ENCODE data around the gene GDA.

Gene GDA

DNA sequence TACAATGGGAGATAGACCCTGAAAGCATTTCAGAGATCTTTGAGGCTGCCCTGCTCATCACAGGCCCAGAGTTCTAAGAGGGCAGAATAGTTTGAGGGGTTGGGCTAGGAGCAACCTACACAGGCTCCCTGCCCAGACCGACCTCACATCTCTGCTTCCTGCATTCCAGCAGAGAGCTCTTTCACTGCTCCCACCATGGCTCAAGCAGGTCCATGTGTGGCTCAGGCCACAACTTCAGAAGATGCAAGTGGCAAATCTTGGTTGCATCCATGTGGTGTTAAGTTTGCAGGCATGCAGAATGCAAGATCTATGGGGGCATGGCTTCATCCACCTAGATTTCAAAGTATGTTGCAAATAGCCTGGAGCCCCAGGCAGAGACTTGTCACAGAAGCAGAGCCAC lies 39.0 kb downstream of the GDA start:
- H3K27me3 ChIP-seq (ENCODE audit: control insufficient read depth, low read length) = peaks cover 4% of the 10 kb centered on the region
- no peaks in the 10 kb centered on the region for H3K36me3 ChIP-seq (ENCODE audit: control insufficient read depth, low read length)
- no peak for TF ChIP-seq EZH2phosphoT487 (IDR thresholded peaks at IDR 0.05; ENCODE audit: borderline replicate concordance, low read length)
- TF ChIP-seq, protein P1, sequence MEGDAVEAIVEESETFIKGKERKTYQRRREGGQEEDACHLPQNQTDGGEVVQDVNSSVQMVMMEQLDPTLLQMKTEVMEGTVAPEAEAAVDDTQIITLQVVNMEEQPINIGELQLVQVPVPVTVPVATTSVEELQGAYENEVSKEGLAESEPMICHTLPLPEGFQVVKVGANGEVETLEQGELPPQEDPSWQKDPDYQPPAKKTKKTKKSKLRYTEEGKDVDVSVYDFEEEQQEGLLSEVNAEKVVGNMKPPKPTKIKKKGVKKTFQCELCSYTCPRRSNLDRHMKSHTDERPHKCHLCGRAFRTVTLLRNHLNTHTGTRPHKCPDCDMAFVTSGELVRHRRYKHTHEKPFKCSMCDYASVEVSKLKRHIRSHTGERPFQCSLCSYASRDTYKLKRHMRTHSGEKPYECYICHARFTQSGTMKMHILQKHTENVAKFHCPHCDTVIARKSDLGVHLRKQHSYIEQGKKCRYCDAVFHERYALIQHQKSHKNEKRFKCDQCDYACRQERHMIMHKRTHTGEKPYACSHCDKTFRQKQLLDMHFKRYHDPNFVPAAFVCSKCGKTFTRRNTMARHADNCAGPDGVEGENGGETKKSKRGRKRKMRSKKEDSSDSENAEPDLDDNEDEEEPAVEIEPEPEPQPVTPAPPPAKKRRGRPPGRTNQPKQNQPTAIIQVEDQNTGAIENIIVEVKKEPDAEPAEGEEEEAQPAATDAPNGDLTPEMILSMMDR (IDR thresholded peaks at IDR 0.05; ENCODE audit: low read depth, low read length, poor library complexity, severe bottlenecking) = no peak
- H3K27ac ChIP-seq (ENCODE audit: low read depth, low read length) = no peak overlapping the region
- H3K4me2 ChIP-seq (ENCODE audit: low read length) = no peak overlapping the region
- no peaks in the 10 kb centered on the region for H3K9me2 ChIP-seq (replicated peaks; ENCODE audit: control insufficient read depth, low read length)
- H3K4me3 ChIP-seq (ENCODE audit: low read length) = no peak overlapping the region
- no peaks in the 10 kb centered on the region for H3K4me1 ChIP-seq (ENCODE audit: control insufficient read depth, low read length)
- H4K20me1 ChIP-seq (ENCODE audit: control insufficient read depth, insufficient read depth, low read depth, low read length) = no peaks in the 10 kb centered on the region
- H3K9me3 ChIP-seq (ENCODE audit: control insufficient read depth, insufficient read depth, low read length) = no peaks in the 10 kb centered on the region
- no peaks in the 10 kb centered on the region for H3K79me2 ChIP-seq (ENCODE audit: control insufficient read depth, low read length)
- H3F3A ChIP-seq (ENCODE audit: control insufficient read depth, insufficient read depth) = no peaks in the 10 kb centered on the region

- H3K4me2 ChIP-seq (ENCODE audit: low read length) = no peak overlapping the region
- no peaks in the 10 kb centered on the region for H3K9me2 ChIP-seq (replicated peaks; ENCODE audit: control insufficient read depth, low read length)
- H4K20me1 ChIP-seq (ENCODE audit: control insufficient read depth, insufficient read depth, low read depth, low read length) = no peaks in the 10 kb centered on the region
- H3K27me3 ChIP-seq (ENCODE audit: control insufficient read depth, low read length) = no peaks in the 10 kb centered on the region
- H3K4me3 ChIP-seq (ENCODE audit: low read length) = no peak overlapping the region
- TF ChIP-seq EZH2phosphoT487 (IDR thresholded peaks at IDR 0.05; ENCODE audit: borderline replicate concordance, low read length) = no peak
- TF ChIP-seq, protein P1 (IDR thresholded peaks at IDR 0.05; ENCODE audit: low read depth, low read length, poor library complexity, severe bottlenecking) = no peak
- H3K36me3 ChIP-seq (ENCODE audit: control insufficient read depth, low read length) = no peaks in the 10 kb centered on the region
- no peaks in the 10 kb centered on the region for H3K79me2 ChIP-seq (ENCODE audit: control insufficient read depth, low read length)
- no peaks in the 10 kb centered on the region for H3K9me3 ChIP-seq (ENCODE audit: control insufficient read depth, insufficient read depth, low read length)
- H3K4me1 ChIP-seq (ENCODE audit: control insufficient read depth, low read length) = no peaks in the 10 kb centered on the region
- H3K27ac ChIP-seq (ENCODE audit: low read depth, low read length) = no peak overlapping the region
- no peaks in the 10 kb centered on the region for H3F3A ChIP-seq (ENCODE audit: control insufficient read depth, insufficient read depth)
Observed at GRCh38 chr9:72193478-72193881, 44.2 kb downstream of the GDA start.

DNA sequence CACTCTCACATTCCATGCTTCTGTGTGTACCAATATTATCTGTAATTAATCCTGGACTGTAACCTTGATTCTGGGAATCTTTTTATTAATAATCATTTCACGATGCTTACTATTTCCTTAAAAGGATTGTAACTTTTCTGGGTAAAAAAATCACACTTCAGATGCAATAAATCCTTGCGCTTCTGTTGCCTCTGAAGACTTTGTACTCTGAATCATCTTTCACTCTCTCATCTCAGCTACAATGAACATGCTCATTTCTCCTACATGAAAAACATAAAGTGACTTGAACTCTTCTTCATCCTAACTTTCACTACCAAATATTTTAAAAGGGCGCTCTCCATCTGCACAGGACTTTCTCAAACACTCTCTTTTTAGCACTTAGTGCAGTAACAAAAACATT lies 50.0 kb downstream of the GDA start:
- H3K4me2 ChIP-seq (ENCODE audit: low read length) = no peak overlapping the region
- no peaks in the 10 kb centered on the region for H3K9me2 ChIP-seq (replicated peaks; ENCODE audit: control insufficient read depth, low read length)
- no peaks in the 10 kb centered on the region for H3K79me2 ChIP-seq (ENCODE audit: control insufficient read depth, low read length)
- TF ChIP-seq EZH2phosphoT487 (IDR thresholded peaks at IDR 0.05; ENCODE audit: borderline replicate concordance, low read length) = no peak
- TF ChIP-seq, protein P1 (IDR thresholded peaks at IDR 0.05; ENCODE audit: low read depth, low read length, poor library complexity, severe bottlenecking) = no peak
- H3K27ac ChIP-seq (ENCODE audit: low read depth, low read length) = no peak overlapping the region
- H3K27me3 ChIP-seq (ENCODE audit: control insufficient read depth, low read length) = no peaks in the 10 kb centered on the region; the same call in 1 of the 2 replicates
- H4K20me1 ChIP-seq (ENCODE audit: control insufficient read depth, insufficient read depth, low read depth, low read length) = no peaks in the 10 kb centered on the region
- H3K36me3 ChIP-seq (ENCODE audit: control insufficient read depth, low read length) = no peaks in the 10 kb centered on the region
- no peaks in the 10 kb centered on the region for H3K4me1 ChIP-seq (ENCODE audit: control insufficient read depth, low read length)
- no peak overlapping the region for H3K4me3 ChIP-seq (ENCODE audit: low read length)
- H3K9me3 ChIP-seq (ENCODE audit: control insufficient read depth, insufficient read depth, low read length) = no peaks in the 10 kb centered on the region
- H3F3A ChIP-seq (ENCODE audit: control insufficient read depth, insufficient read depth) = no peaks in the 10 kb centered on the region

DNA sequence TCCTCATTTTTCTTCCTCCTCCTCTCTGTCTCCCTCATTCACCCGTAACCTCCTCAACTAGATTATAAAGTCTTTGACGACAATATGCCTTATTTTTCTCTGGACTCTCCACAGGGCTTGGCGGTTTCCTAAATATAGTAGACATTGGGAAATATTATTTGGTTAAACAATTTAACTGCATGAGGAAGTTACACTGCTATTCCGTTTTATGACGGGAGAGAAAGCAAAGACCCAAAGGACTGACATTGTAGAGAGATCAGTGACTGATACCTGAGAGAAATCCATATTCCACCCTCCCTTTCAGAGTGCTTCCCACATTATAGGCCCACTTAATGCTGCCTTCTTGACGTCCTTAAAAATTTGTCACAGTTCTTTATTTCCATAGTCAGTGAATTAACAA lies 51.2 kb downstream of the GDA start:
- no peaks in the 10 kb centered on the region for H3K79me2 ChIP-seq (ENCODE audit: control insufficient read depth, low read length)
- no peak for TF ChIP-seq EZH2phosphoT487 (IDR thresholded peaks at IDR 0.05; ENCODE audit: borderline replicate concordance, low read length)
- TF ChIP-seq, protein P1 (IDR thresholded peaks at IDR 0.05; ENCODE audit: low read depth, low read length, poor library complexity, severe bottlenecking) = no peak
- H3K4me3 ChIP-seq (ENCODE audit: low read length) = no peak overlapping the region
- no peaks in the 10 kb centered on the region for H3K4me1 ChIP-seq (ENCODE audit: control insufficient read depth, low read length)
- H4K20me1 ChIP-seq (ENCODE audit: control insufficient read depth, insufficient read depth, low read depth, low read length) = no peaks in the 10 kb centered on the region
- H3K4me2 ChIP-seq (ENCODE audit: low read length) = no peak overlapping the region
- no peaks in the 10 kb centered on the region for H3K9me3 ChIP-seq (ENCODE audit: control insufficient read depth, insufficient read depth, low read length)
- no peaks in the 10 kb centered on the region for H3K36me3 ChIP-seq (ENCODE audit: control insufficient read depth, low read length)
- H3F3A ChIP-seq (ENCODE audit: control insufficient read depth, insufficient read depth) = no peaks in the 10 kb centered on the region
- H3K27ac ChIP-seq (ENCODE audit: low read depth, low read length) = no peak overlapping the region
- no peaks in the 10 kb centered on the region for H3K9me2 ChIP-seq (replicated peaks; ENCODE audit: control insufficient read depth, low read length)
- H3K27me3 ChIP-seq (ENCODE audit: control insufficient read depth, low read length) = no peaks in the 10 kb centered on the region; the same call in 1 of the 2 replicates

Measured in DOHH2 (cell line).